Measurements from ENCODE around the gene VPS13D. TPM values are rescaled to one million over a fixed set of nuclear protein-coding genes. Genes with fewer than 3 reads are reported as not detected.

Gene VPS13D
- polyA plus RNA-seq, 3 donors: 3.6 to 20.2 (median 5.1) TPM

- peaks cover 87 to 93% of the 10 kb centered on the region in 2 donors for H3K36me3 Mint-ChIP-seq
- no peak for DNase-seq
- H3K27ac Mint-ChIP-seq: no peak overlapping the region
- H3K9me3 Mint-ChIP-seq: peaks cover 0 to 3% (median 0%) of the 10 kb centered on the region in 7 donors
- intact Hi-C loops (cut with micrococcal nuclease): no loop called here
- peaks cover 5% of the 10 kb centered on the region for H3K4me1 Mint-ChIP-seq
- Histone ChIP-seq H3K27me3 (ENCODE audit: control insufficient read depth in 2 of 2, insufficient read depth in 2 of 2, low read length in 2 of 2) (no peaks in the 10 kb centered on the region), H3K9ac (ENCODE audit: insufficient read depth, low read length, poor library complexity, severe bottlenecking) (no peak overlapping the region), H4K20me1 (ENCODE audit: insufficient read depth, low read length) (no peaks in the 10 kb centered on the region), H3K9me3 (replicated peaks in 1 of 2; ENCODE audit: control insufficient read depth in 1 of 2, insufficient read depth in 1 of 2, low read length in 2 of 2) (no peaks in the 10 kb centered on the region), H3K79me2 (ENCODE audit: insufficient read depth, low read length) (no peaks in the 10 kb centered on the region), H3K4me2 (replicated peaks; ENCODE audit: extremely low read depth, low read length, poor library complexity, severe bottlenecking) (no peak overlapping the region), H3K27ac (ENCODE audit: low read depth in 1 of 2, low read length in 2 of 2) (no peak overlapping the region), H3K4me3 (replicated peaks in 1 of 3; ENCODE audit: low read depth in 2 of 3, low read length in 3 of 3) (no peak overlapping the region), H2AFZ (ENCODE audit: insufficient read depth, low read depth, low read length, poor library complexity, severe bottlenecking) (no peak overlapping the region), H3K36me3 (replicated peaks in 1 of 2; ENCODE audit: control insufficient read depth in 1 of 2, insufficient read depth in 2 of 2, low read length in 2 of 2) (peaks cover 97 to 100% of the 10 kb centered on the region in 2 donors), H3K4me1 (ENCODE audit: control insufficient read depth in 1 of 2, insufficient read depth in 2 of 2, low read length in 2 of 2) (no peaks in the 10 kb centered on the region)
- no CpG with 5 or more reads among the region's 4 CpGs for WGBS (ENCODE audit: insufficient coverage)
- TF ChIP-seq, protein P1, sequence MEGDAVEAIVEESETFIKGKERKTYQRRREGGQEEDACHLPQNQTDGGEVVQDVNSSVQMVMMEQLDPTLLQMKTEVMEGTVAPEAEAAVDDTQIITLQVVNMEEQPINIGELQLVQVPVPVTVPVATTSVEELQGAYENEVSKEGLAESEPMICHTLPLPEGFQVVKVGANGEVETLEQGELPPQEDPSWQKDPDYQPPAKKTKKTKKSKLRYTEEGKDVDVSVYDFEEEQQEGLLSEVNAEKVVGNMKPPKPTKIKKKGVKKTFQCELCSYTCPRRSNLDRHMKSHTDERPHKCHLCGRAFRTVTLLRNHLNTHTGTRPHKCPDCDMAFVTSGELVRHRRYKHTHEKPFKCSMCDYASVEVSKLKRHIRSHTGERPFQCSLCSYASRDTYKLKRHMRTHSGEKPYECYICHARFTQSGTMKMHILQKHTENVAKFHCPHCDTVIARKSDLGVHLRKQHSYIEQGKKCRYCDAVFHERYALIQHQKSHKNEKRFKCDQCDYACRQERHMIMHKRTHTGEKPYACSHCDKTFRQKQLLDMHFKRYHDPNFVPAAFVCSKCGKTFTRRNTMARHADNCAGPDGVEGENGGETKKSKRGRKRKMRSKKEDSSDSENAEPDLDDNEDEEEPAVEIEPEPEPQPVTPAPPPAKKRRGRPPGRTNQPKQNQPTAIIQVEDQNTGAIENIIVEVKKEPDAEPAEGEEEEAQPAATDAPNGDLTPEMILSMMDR (IDR thresholded peaks at IDR 0.05): no peak
- H3K27me3 Mint-ChIP-seq (ENCODE audit: low read depth in 3 of 3): no peaks in the 10 kb centered on the region
- no peak overlapping the region for H3K4me3 Mint-ChIP-seq
Observed at GRCh38 chr1:12300706-12301105, 70.9 kb downstream of the VPS13D start.

- intact Hi-C loops (cut with micrococcal nuclease): no loop called here
- H3K36me3 Mint-ChIP-seq: peaks cover 87 to 96% of the 10 kb centered on the region in 2 donors
- H3K4me3 Mint-ChIP-seq: no peak overlapping the region
- no peaks in the 10 kb centered on the region for H3K27me3 Mint-ChIP-seq (ENCODE audit: low read depth in 3 of 3)
- Histone ChIP-seq H4K20me1 (ENCODE audit: insufficient read depth, low read length) (no peaks in the 10 kb centered on the region), H3K27me3 (ENCODE audit: control insufficient read depth in 2 of 2, insufficient read depth in 2 of 2, low read length in 2 of 2) (no peaks in the 10 kb centered on the region), H3K4me3 (replicated peaks in 1 of 3; ENCODE audit: low read depth in 2 of 3, low read length in 3 of 3) (no peak overlapping the region), H3K9ac (ENCODE audit: insufficient read depth, low read length, poor library complexity, severe bottlenecking) (no peak overlapping the region), H2AFZ (ENCODE audit: insufficient read depth, low read depth, low read length, poor library complexity, severe bottlenecking) (no peak overlapping the region), H3K79me2 (ENCODE audit: insufficient read depth, low read length) (no peaks in the 10 kb centered on the region), H3K9me3 (replicated peaks in 1 of 2; ENCODE audit: control insufficient read depth in 1 of 2, insufficient read depth in 1 of 2, low read length in 2 of 2) (no peaks in the 10 kb centered on the region), H3K4me1 (ENCODE audit: control insufficient read depth in 1 of 2, insufficient read depth in 2 of 2, low read length in 2 of 2) (no peaks in the 10 kb centered on the region), H3K27ac (ENCODE audit: low read depth in 1 of 2, low read length in 2 of 2) (no peak overlapping the region), H3K36me3 (replicated peaks in 1 of 2; ENCODE audit: control insufficient read depth in 1 of 2, insufficient read depth in 2 of 2, low read length in 2 of 2) (peaks cover 96 to 99% of the 10 kb centered on the region in 2 donors), H3K4me2 (replicated peaks; ENCODE audit: extremely low read depth, low read length, poor library complexity, severe bottlenecking) (no peak overlapping the region)
- TF ChIP-seq, protein P1 (IDR thresholded peaks at IDR 0.05): no peak
- WGBS (ENCODE audit: insufficient coverage): 88% methylated on average over 4 of the region's 8 CpGs
- peaks cover 0 to 3% (median 0%) of the 10 kb centered on the region in 7 donors for H3K9me3 Mint-ChIP-seq
- H3K27ac Mint-ChIP-seq: no peak overlapping the region
- H3K4me1 Mint-ChIP-seq: peaks cover 2% of the 10 kb centered on the region
- no peak for DNase-seq
Observed at GRCh38 chr1:12301518-12302237, 71.8 kb downstream of the VPS13D start.

Measured in CD14-positive monocyte (primary cell).